ENCODE data around the gene USH1C. TPM values are rescaled to one million over a fixed set of nuclear protein-coding genes. Genes with fewer than 3 reads are reported as not detected.

Gene USH1C
- total RNA-seq, 2 experiments from 2014 or later: not detected

GRCh38 chr11:17515443-17516176 is 28.6 kb downstream of the USH1C start:
- no peak for TF ChIP-seq CTCF (IDR thresholded peaks at IDR 0.05)
- Mint-ChIP-seq H3K36me3 (ENCODE audit: low read depth) (no peaks in the 10 kb centered on the region), H3K4me1 (ENCODE audit: low read depth) (no peaks in the 10 kb centered on the region), H3K9me3 (no peaks in the 10 kb centered on the region), H3K27me3 (no peaks in the 10 kb centered on the region), H3K4me3 (no peak overlapping the region), H3K27ac (no peak overlapping the region)
- ATAC-seq: no peak
- ChIA-PET POLR2A (no interaction called here), CTCF (interaction anchor here (0.7 to 5.4 kb wide), 4 partner anchors 11 to 131 kb away, joined by 3 to 47 read pairs (median 7); no protein-coding TSS in a partner anchor)
- intact Hi-C loops (cut with micrococcal nuclease): no loop called here
- DNase-seq: no peak

- Mint-ChIP-seq H3K27ac (no peak overlapping the region), H3K4me1 (ENCODE audit: low read depth) (no peaks in the 10 kb centered on the region), H3K9me3 (no peaks in the 10 kb centered on the region), H3K36me3 (ENCODE audit: low read depth) (no peaks in the 10 kb centered on the region), H3K27me3 (no peaks in the 10 kb centered on the region), H3K4me3 (no peak overlapping the region)
- intact Hi-C loops (cut with micrococcal nuclease): no loop called here
- DNase-seq (no peak), ATAC-seq (no peak)
- no peak for TF ChIP-seq CTCF (IDR thresholded peaks at IDR 0.05)
- ChIA-PET POLR2A (interaction anchor here (0.6 kb wide), 1 partner anchor 788 kb away, joined by 3 read pairs; no protein-coding TSS in a partner anchor), CTCF (interaction anchor here (0.7 to 2.1 kb wide), 4 partner anchors 10 to 130 kb away, joined by 3 to 9 read pairs (median 4); partner anchors contain the start of gene KCNJ11)
Observed at GRCh38 chr11:17514476-17514875, 29.7 kb downstream of the USH1C start.

GRCh38 chr11:17513853-17514252 is 30.4 kb downstream of the USH1C start:
- POLR2A ChIA-PET: no interaction called here
- DNase-seq (peak; percentile 11), ATAC-seq (peak; percentile 62)
- CTCF ChIA-PET: interaction anchor here (0.7 to 2.1 kb wide), 6 partner anchors 9 to 130 kb away, joined by 3 to 9 read pairs (median 4); partner anchors contain the start of gene KCNJ11
- intact Hi-C loops (cut with micrococcal nuclease): no loop called here
- Mint-ChIP-seq H3K27ac (no peak overlapping the region), H3K36me3 (ENCODE audit: low read depth) (no peaks in the 10 kb centered on the region), H3K9me3 (no peaks in the 10 kb centered on the region), H3K4me1 (ENCODE audit: low read depth) (no peaks in the 10 kb centered on the region), H3K27me3 (peaks cover 3% of the 10 kb centered on the region), H3K4me3 (no peak overlapping the region)
- TF ChIP-seq CTCF (IDR thresholded peaks at IDR 0.05): no peak

GRCh38 chr11:17512101-17512500 is 32.1 kb downstream of the USH1C start:
- no peak for DNase-seq
- Mint-ChIP-seq H3K36me3 (ENCODE audit: low read depth) (no peaks in the 10 kb centered on the region), H3K4me1 (ENCODE audit: low read depth) (no peaks in the 10 kb centered on the region), H3K27ac (no peak overlapping the region), H3K9me3 (no peaks in the 10 kb centered on the region), H3K27me3 (peaks cover 6% of the 10 kb centered on the region), H3K4me3 (no peak overlapping the region)
- no peak for ATAC-seq
- no peak for TF ChIP-seq CTCF (IDR thresholded peaks at IDR 0.05)
- CTCF ChIA-PET: interaction anchor here (1.1 to 2.5 kb wide), 2 partner anchors 16 to 128 kb away, joined by 4 to 10 read pairs; no protein-coding TSS in a partner anchor
- intact Hi-C loops (cut with micrococcal nuclease): no loop called here
- POLR2A ChIA-PET: no interaction called here

GRCh38 chr11:17511571-17511970 is 32.6 kb downstream of the USH1C start:
- H3K4me3 Mint-ChIP-seq: no peak overlapping the region

More at GRCh38 chr11:17511571-17511970, 32.6 kb downstream of the USH1C start:
- Mint-ChIP-seq H3K36me3 (ENCODE audit: low read depth) (no peaks in the 10 kb centered on the region), H3K9me3 (no peaks in the 10 kb centered on the region), H3K27ac (no peak overlapping the region), H3K27me3 (peaks cover 7% of the 10 kb centered on the region), H3K4me1 (ENCODE audit: low read depth) (no peaks in the 10 kb centered on the region)
- ATAC-seq (no peak), DNase-seq (no peak)
- CTCF ChIA-PET: interaction anchor here (1.1 to 2.5 kb wide), 2 partner anchors 16 to 127 kb away, joined by 4 to 10 read pairs; no protein-coding TSS in a partner anchor
- intact Hi-C loops (cut with micrococcal nuclease): no loop called here
- TF ChIP-seq CTCF (IDR thresholded peaks at IDR 0.05): no peak
- POLR2A ChIA-PET: no interaction called here

Data from activated CD8-positive, alpha-beta T cell treated with anti-CD3 and anti-CD28 coated beads for 36 hours (primary cell).